GM18519 (cell line): ENCODE data around the gene MYO18A.
"Not testable (repeated sequence)": the region's sequence is repeated elsewhere in the genome, so short reads cannot be mapped to it uniquely, and the experiment has no call there.

Experiments
- ATAC-seq: cut with Tn5 transposase; IDR thresholded peaks from one replicate; pipeline ENCODE4 v1.9.1; 2021; ENCODE audit warnings: mild to moderate bottlenecking, moderate library complexity; ENCODE audit not compliant: unreplicated experiment, low FRiP score

MYO18A gene

GRCh38 chr17:29195465-29196081 lies 15.4 kb upstream of the MYO18A start:
- ATAC-seq, result no peak

DNA sequence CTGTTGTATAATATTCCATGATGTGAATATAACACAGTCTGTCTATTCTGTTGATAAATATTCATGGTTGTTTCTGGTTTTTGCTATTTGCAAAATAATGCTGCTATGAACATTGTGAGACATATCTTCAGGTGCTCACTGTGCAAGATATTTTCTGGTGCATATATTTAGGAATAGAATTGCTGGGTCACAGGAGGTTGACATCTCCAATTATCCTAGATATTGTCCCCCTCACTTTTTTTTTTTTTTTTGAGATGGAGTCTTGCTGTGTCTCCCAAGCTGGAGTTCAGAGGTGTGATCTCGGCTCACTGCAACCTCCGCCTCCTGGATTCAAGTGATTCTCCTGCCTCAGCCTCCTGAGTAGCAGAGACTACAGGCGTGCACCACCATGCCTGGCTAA lies 14.5 kb upstream of the MYO18A start:
- ATAC-seq, result no peak

- ATAC-seq, result no peak
These were observed 12.9 kb upstream of the MYO18A start for GRCh38 chr17:29193146-29193545.

GRCh38 chr17:29190592-29191207 lies 10.5 kb upstream of the MYO18A start:
- ATAC-seq, result no peak

DNA sequence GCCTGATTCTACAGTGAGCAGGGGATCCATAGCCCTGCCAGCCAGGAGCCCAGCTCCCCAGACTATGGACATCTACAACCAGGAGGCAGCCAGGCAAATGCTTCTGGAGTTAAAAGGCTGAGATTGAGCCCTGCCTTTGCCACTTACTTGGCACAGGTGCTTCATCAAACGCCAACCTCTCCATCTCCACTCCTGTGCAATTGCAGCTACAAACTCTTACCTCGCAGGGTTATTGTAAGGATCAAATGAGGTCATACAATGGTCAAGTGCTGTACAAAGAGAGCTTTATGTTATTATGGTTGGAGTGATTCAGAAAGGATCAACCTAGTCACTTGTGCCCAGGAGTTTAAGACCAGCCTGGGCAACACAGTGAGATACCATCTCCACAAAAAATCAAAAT lies 9.8 kb upstream of the MYO18A start:
- ATAC-seq, result no peak

DNA sequence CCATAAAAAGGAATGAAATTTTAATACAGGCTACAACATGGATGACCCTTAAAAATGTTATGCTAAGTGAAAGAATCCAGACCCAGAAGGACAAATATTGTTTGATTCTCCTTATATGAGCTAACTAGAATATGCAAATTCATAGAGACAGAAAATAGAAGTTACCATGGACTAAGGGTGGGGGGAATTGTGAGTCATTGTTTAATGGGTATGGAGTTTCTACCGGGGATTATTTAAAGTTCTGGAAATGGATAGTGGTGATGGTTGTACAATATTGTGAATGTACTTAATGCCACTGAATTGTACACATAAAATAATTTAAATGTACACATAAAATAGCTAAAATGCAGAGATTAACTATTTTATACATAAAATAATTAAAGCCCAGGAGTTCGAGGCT lies 9.2 kb upstream of the MYO18A start:
- no peak for ATAC-seq

GRCh38 chr17:29181226-29181625 lies 1.0 kb upstream of the MYO18A start:
- no peak for ATAC-seq

DNA sequence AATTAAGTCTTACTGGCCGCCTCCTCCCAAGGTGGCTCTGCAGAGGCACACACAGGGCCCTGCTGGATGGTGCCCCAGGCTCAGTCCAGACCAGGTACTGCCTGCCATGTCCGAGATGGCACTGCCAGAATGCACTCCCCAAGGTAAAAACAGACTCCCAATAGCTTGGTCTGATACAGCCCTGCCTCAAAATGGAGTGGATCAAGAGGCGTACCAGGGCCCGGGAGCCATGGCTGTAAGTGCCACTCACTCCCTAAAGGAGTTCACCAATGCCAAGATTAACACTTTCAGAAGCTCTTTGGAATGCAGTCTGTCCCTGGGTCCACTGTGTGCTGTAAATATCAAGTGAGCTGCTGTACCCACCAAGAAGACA lies 576 bp upstream of the MYO18A start:
- no peak for ATAC-seq

DNA sequence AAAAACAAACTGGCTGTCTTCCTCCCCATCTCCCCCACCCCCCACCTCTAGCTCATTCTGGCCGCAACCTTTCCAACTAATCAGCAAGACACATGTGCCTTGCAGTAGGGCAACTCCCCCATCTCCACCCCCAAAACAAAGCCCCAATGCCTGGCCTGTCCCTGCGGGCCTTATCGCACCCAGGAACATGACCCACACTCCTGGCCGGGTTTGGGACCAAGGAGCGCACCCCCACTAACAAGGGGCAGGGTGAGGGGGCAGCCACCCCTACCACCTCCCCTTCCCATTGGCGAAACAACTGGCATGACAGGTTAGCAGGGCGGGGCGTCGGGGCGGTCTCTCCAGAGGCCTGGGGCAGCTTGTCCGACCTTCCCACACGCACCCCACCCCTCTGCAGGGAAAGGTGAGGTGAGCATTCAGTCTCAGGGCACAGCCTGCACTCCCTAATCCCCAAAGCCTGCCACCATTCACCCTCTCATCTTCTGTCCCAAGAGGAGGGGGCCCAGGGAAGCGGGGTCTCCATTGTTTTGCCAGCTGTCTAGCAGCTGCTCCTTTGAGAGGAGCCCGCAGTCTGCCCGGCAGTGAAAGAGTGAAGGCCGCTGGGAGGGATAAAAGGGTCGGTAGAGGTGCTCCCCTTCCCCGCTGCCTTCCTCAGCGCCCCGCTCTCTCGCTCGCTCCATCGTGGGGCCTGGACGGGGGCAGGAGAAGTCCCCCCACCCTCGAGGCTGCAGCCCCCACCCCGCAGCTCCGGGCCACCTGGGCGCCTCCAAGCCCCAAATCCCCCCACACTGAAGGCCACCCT lies 765 bp downstream of the MYO18A start:
- ATAC-seq, result no peak

DNA sequence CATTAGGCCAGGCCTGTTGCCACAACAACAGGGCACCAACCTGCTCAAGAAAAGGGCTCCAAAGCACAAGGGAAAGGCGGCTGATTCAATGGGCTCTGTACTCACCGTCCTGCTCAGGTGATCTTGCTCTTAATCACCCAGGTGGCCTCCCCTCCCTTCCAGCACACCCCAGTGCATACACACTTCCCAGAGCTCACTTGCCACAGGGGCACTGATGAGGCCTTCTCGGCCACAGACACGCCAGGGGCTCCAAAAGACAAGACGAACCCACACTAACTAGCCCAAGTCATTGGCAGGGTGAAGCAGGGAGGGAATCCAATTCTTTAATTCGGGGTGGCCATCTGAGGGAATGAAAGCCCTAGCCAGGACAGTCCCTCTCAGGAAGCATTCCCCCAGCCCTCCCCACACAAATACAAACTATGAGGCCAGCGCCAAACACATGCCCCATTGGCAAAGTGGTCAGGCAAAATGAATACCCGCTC lies 1.4 kb downstream of the MYO18A start:
- no peak for ATAC-seq

DNA sequence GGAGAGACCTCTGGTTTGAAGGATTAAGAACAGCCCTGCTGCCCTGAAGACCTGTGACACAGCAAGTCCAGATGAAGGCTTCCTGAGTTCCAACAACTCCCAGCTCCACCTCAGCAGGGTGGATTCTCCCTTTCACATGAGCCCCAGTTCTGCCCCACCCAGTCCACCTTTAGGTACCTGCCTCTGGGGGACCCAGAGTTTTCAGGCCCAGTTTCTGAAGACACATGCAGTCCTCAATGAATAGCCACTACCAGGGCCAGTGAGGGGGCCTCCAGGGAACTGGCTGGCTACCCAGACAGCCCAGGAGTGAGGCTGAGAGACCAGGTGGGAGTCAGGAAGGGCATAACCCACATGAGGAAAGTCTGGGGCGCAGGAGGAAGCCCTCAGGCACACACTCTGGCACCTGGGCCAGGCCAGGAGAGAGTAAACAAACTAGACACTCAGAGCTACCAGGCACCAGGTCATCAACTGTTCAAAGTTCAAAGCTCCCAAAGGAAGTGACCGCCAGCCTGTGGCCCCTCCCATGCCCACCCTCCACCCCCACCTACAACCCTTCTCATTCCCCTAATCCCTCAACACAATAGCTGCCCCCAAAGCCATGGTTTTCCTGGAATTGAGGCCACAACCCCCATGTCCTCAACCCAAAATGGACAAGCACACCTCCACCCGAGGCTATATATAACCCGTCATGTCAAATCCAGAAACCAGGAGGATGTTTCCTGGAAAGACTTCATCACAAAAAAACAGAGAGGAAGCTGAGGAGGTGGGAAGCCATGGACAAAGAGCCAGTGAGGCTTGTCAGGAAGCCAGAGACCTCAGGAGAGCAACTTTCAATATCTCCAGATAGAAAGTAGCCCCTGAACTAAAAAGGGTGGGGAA lies 2.1 kb downstream of the MYO18A start:
- no peak for ATAC-seq

DNA sequence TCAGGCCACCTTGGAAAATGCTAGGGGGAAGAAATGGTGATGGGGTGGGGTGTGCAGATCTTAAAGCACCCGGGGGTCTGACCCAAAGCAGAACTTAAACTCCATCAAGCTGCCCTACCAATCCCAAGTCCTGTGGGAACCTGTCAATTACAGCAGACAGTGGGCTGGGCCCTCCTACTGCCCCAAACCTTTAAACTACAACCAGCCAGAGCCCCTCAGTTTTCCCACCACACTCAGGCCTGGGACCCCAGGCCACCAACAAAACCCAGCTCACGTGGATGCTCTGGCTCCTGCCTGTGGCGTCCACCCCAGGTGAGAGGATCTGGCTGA lies 2.7 kb downstream of the MYO18A start:
- ATAC-seq, result no peak

DNA sequence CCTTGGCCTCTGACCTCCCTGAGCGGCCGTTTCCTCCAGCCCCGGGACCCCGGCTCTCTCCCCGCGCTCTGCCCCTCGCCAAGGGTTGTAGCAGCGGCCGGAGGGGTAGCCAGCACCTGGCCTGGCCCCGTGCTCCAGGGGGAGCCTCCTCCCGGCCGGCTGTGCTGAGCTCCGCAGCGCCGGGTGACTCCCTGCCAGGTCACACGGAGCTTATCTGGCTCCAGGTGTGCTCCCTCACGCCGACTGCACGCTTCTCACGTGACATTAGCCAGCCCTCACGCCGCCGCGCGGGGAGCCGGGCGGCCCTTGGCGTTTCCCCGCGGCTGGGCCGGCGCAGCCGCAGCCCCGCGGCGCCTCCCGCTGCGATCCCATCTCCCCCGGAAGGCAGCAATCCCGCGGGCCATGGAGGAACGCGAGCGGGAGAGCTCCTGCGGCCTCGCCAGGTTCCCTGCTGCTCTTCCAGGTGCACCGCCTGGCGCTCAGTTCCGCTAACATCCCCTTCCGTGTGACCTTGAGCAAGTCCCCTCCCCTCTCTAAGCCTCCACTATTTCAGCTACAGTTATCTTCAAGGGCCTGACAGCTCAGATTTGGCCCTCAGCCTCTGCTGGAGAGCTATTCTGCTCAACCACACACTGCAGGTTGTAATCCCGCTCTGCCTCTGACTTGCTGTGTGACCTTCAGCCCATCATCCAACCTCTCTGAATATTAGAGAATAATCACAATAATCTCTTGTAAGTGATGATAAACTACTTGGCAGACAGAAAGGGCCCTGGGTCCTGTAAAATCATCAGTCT lies 3.4 kb downstream of the MYO18A start:
- no peak for ATAC-seq

DNA sequence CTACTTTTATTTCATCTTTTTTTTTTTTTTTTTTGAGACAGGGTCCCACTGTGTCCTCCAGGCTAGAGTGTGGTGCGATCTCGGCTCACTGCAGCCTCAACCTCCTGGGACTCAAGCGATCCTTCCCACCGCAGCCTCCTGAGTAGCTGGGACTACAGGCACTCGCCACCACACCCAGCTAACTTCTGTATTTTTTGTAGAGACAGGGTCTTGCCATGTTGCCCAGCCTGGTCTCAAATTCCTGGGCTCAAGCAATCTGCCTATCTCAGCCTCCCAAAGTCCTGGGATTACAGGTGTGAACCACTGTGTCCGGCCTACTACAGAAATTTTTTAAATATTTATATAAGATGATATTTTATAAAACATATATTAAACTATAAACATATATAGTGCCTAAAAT lies 4.8 kb downstream of the MYO18A start:
- no peak for ATAC-seq

GRCh38 chr17:29172589-29172988 lies 7.6 kb downstream of the MYO18A start:
- ATAC-seq, result no peak

GRCh38 chr17:29170682-29171081 lies 9.5 kb downstream of the MYO18A start:
- no peak for ATAC-seq

GRCh38 chr17:29169806-29170591 lies 10.2 kb downstream of the MYO18A start:
- ATAC-seq, result no peak

DNA sequence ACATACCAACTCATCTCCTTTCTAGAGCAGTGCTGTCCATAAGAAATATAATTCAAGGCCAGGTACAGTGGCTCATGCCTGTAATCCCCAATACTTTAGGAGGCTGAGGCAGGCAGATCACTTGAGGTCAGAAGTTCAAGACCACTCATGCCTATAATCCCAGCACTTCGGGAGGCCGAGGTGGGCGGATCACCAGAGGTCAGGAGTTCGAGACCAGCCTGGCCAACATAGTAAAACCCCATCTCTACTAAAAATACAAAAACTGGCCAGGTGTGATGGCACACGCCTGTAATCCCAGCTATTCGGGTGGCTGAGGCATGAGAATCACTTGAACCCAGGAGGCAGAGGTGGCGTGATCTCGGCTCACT lies 11.5 kb downstream of the MYO18A start:
- not testable (repeated sequence) for ATAC-seq

GRCh38 chr17:29168079-29168758 lies 12.0 kb downstream of the MYO18A start:
- ATAC-seq, result no peak
